Lower leg skin (tissue), 3 donors: ENCODE results near the gene RAB3C.

Source experiments
- POLR2A ChIP-seq, 2 donors: fragments of 450-650 bp; IDR thresholded peaks; one replicate each; pipeline ENCODE4 v1.6.1; 2016 to 2017; ENCODE audit warnings: antibody characterized with exemption in 2 of 2, mild to moderate bottlenecking in 1 of 2, moderate library complexity in 1 of 2
- TF ChIP-seq, protein P1 (sequence below), 3 donors: fragments of 450-650 bp; IDR thresholded peaks; one replicate each; pipeline ENCODE4 v1.5.1; 2016; ENCODE audit warnings: antibody characterized with exemption in 3 of 3, mild to moderate bottlenecking in 3 of 3, moderate library complexity in 2 of 3

DNA sequence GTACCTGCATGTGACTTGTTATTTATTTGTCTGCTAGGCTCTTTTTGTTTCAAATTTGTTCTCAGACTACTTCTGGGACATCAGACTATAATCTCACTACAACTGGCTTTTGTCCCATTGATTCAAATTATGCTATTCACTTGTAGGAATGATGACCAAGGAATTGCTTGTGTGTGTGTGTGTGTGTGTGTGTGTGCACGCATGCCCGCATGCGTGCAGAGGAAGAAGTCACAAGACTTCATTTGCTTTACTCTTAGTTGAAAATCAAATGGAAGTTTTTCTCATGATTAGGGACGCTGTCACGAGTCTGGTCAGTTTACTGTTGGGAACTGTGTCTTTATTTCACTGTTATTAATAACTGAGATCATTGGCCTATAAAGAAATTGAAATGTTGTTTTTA, 268.7 kb downstream of the RAB3C start:
- no peak for TF ChIP-seq POLR2A (IDR thresholded peaks at IDR 0.05)
- TF ChIP-seq, protein P1, sequence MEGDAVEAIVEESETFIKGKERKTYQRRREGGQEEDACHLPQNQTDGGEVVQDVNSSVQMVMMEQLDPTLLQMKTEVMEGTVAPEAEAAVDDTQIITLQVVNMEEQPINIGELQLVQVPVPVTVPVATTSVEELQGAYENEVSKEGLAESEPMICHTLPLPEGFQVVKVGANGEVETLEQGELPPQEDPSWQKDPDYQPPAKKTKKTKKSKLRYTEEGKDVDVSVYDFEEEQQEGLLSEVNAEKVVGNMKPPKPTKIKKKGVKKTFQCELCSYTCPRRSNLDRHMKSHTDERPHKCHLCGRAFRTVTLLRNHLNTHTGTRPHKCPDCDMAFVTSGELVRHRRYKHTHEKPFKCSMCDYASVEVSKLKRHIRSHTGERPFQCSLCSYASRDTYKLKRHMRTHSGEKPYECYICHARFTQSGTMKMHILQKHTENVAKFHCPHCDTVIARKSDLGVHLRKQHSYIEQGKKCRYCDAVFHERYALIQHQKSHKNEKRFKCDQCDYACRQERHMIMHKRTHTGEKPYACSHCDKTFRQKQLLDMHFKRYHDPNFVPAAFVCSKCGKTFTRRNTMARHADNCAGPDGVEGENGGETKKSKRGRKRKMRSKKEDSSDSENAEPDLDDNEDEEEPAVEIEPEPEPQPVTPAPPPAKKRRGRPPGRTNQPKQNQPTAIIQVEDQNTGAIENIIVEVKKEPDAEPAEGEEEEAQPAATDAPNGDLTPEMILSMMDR (IDR thresholded peaks at IDR 0.05) = no peak
